K562 (cell line): Measurements from ENCODE around the gene TEX51.

Source experiments
- CHD1 ChIP-seq: fragments of 200-600 bp; sonication (generic); IDR thresholded peaks from one replicate; pipeline ENCODE4 v1.6.1; 2012; ENCODE audit warnings: mild to moderate bottlenecking, moderate library complexity, low read length, inconsistent platforms
- LARP7 ChIP-seq: fragments of 450-650 bp; IDR thresholded peaks from 2 replicates; pipeline ENCODE4 v1.6.1; 2016
- PCBP2 ChIP-seq: fragments of 200-400 bp; formaldehyde crosslinking; IDR thresholded peaks from 2 replicates; pipeline ENCODE4 v1.6.1; 2018; ENCODE audit warnings: low read length, low read depth, mild to moderate bottlenecking, moderate library complexity; ENCODE audit not compliant: poor library complexity, severe bottlenecking
- SAP30 ChIP-seq: fragments of 200-600 bp; sonication (generic); IDR thresholded peaks from 2 replicates; pipeline ENCODE4 v1.6.1; 2012; ENCODE audit warnings: borderline replicate concordance, low read depth, mild to moderate bottlenecking, moderate library complexity, low read length, control low read depth, inconsistent platforms; ENCODE audit not compliant: insufficient read depth, poor library complexity, severe bottlenecking
- TBL1XR1 ChIP-seq, 2 experiments: IDR thresholded peaks; 2 replicates each; pipeline ENCODE4 v1.6.1; 2012; ENCODE audit warnings: improper control_type of control experiment in 2 of 2, low read length in 2 of 2, mild to moderate bottlenecking in 1 of 2
- ZNF354B ChIP-seq: fragments of 250-450 bp; sonication (Bioruptor Pico); IDR thresholded peaks from 2 replicates; pipeline ENCODE4 v1.4.0; 2020
- ZNF76 ChIP-seq: fragments of 250-450 bp; sonication (Bioruptor Pico); IDR thresholded peaks from 2 replicates; pipeline ENCODE4 v1.4.0; 2020; ENCODE audit warnings: mild to moderate bottlenecking, moderate library complexity, borderline replicate concordance
- TF ChIP-seq, protein P1 (sequence below), 3 experiments: IDR thresholded peaks in 2 of 3; conservative IDR thresholded peaks in 1 of 3; 2 replicates each; pipeline ENCODE4 v1.5.1; 2011 to 2012; ENCODE audit warnings: low read length in 3 of 3, mild to moderate bottlenecking in 3 of 3, control low read depth in 2 of 3, improper control_type of control experiment in 1 of 3, inconsistent platforms in 1 of 3, low read depth in 1 of 3, mixed read lengths in 1 of 3, moderate library complexity in 1 of 3; ENCODE audit not compliant: insufficient read depth in 2 of 3
- TF ChIP-seq, protein P2 (sequence below), 2 experiments: fragments of 450-650 bp; conservative IDR thresholded peaks; 2 replicates each; pipeline ENCODE4 v1.6.1; 2017; ENCODE audit warnings: mild to moderate bottlenecking in 2 of 2, moderate library complexity in 2 of 2
- TF ChIP-seq, protein P3 (sequence below): sonication (generic); formaldehyde crosslinking; IDR thresholded peaks from 2 replicates; pipeline ENCODE4 v1.8.1; 2023; ENCODE audit warnings: mild to moderate bottlenecking, missing genetic modification reagents, moderate library complexity
- TF ChIP-seq, protein P4 (sequence below): fragments of 250-450 bp; sonication (Bioruptor Pico); IDR thresholded peaks from 2 replicates; pipeline ENCODE4 v1.9.0; 2021; ENCODE audit warnings: mild to moderate bottlenecking

DNA sequence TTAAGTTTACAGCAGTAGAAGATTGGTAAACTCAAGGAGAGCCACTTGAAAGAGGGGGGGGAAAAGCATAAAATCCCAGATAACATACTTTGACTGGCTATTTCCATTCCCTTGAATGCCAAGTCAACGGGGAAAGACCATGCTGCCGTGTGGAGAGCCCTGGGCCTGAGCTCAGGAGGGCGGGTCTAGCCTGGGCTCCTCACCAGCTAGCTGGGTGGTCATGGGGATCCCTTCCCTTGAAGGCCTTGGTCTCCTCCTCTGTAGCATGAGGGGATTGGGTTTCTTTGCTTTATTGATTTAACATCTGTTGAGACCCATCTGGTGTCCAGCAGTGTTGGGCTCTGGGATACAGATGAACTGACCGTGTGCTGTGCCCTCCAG is 35.0 kb downstream of the TEX51 start:
- TF ChIP-seq TBL1XR1 (IDR thresholded peaks at IDR 0.05; ENCODE audit: low read length in 2 of 2) (no peak), ZNF354B (CRISPR knock-in tag) (no peak), LARP7 (no peak), ZNF76 (CRISPR knock-in tag) (no peak), CHD1 (no peak), SAP30 (no peak), PCBP2 (no peak)
- TF ChIP-seq, protein P1, sequence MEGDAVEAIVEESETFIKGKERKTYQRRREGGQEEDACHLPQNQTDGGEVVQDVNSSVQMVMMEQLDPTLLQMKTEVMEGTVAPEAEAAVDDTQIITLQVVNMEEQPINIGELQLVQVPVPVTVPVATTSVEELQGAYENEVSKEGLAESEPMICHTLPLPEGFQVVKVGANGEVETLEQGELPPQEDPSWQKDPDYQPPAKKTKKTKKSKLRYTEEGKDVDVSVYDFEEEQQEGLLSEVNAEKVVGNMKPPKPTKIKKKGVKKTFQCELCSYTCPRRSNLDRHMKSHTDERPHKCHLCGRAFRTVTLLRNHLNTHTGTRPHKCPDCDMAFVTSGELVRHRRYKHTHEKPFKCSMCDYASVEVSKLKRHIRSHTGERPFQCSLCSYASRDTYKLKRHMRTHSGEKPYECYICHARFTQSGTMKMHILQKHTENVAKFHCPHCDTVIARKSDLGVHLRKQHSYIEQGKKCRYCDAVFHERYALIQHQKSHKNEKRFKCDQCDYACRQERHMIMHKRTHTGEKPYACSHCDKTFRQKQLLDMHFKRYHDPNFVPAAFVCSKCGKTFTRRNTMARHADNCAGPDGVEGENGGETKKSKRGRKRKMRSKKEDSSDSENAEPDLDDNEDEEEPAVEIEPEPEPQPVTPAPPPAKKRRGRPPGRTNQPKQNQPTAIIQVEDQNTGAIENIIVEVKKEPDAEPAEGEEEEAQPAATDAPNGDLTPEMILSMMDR (IDR thresholded peaks at IDR 0.05 in 2 of 3, conservative IDR thresholded peaks at IDR 0.05 in 1 of 3; ENCODE audit: insufficient read depth in 2 of 3, low read depth in 1 of 3, low read length in 3 of 3) = no peak
- TF ChIP-seq, protein P2, sequence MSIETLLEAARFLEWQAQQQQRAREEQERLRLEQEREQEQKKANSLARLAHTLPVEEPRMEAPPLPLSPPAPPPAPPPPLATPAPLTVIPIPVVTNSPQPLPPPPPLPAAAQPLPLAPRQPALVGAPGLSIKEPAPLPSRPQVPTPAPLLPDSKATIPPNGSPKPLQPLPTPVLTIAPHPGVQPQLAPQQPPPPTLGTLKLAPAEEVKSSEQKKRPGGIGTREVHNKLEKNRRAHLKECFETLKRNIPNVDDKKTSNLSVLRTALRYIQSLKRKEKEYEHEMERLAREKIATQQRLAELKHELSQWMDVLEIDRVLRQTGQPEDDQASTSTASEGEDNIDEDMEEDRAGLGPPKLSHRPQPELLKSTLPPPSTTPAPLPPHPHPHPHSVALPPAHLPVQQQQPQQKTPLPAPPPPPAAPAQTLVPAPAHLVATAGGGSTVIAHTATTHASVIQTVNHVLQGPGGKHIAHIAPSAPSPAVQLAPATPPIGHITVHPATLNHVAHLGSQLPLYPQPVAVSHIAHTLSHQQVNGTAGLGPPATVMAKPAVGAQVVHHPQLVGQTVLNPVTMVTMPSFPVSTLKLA (conservative IDR thresholded peaks at IDR 0.05) = no peak
- TF ChIP-seq, protein P3, sequence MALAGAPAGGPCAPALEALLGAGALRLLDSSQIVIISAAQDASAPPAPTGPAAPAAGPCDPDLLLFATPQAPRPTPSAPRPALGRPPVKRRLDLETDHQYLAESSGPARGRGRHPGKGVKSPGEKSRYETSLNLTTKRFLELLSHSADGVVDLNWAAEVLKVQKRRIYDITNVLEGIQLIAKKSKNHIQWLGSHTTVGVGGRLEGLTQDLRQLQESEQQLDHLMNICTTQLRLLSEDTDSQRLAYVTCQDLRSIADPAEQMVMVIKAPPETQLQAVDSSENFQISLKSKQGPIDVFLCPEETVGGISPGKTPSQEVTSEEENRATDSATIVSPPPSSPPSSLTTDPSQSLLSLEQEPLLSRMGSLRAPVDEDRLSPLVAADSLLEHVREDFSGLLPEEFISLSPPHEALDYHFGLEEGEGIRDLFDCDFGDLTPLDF = no peak
- TF ChIP-seq, protein P4, sequence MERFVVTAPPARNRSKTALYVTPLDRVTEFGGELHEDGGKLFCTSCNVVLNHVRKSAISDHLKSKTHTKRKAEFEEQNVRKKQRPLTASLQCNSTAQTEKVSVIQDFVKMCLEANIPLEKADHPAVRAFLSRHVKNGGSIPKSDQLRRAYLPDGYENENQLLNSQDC (CRISPR knock-in tag) = no peak
